ENCODE results near the gene AAK1.
"Not testable (repeated sequence)": the region's sequence is repeated elsewhere in the genome, so short reads cannot be mapped to it uniquely, and the experiment has no call there.

Gene AAK1

GRCh38 chr2:69625078-69625795 is 18.3 kb downstream of the AAK1 start:
- DNase-seq (ENCODE audit: low read depth, low spot score): no peak

DNA sequence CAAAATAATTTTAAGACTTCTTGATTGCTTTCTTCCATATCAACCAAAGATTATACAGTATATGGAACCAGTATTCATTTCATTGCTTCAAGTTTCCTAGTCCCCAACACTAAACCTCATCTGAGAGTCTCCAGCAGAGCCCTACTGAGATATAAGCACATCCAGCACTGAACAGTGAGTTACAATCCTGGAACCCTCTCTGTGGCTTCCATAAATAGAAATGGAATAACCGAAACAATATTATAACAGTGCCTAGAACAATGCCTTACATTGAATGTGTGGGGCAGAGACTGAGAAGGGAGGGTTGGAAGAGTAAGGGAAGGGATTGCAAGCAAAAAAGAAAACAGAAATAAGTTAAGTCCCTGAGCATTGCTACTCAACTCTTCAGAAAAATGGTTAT is 18.9 kb downstream of the AAK1 start:
- DNase-seq (ENCODE audit: low read depth, low spot score): no peak

GRCh38 chr2:69624131-69624530 is 19.4 kb downstream of the AAK1 start:
- DNase-seq (ENCODE audit: low read depth, low spot score): no peak

DNA sequence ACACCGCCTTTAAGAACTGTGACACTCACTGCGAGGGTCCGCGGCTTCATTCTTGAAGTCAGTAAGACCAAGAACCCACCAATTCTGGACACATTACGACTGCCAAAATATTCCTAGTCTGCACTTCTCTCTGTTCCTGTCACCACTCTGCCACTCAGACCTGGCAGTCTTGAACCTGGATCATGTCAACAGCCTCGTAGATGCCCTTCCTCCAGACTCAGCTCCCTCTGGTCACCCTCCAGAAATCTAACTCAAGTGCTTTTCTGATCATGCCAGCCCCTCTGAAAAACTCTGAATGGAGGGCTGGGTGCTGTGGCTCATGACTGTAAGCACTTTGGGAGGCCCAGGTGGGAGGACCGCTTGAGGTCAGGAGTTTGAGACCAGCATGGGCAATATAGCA is 20.3 kb downstream of the AAK1 start:
- no peak for DNase-seq (ENCODE audit: low read depth, low spot score)

DNA sequence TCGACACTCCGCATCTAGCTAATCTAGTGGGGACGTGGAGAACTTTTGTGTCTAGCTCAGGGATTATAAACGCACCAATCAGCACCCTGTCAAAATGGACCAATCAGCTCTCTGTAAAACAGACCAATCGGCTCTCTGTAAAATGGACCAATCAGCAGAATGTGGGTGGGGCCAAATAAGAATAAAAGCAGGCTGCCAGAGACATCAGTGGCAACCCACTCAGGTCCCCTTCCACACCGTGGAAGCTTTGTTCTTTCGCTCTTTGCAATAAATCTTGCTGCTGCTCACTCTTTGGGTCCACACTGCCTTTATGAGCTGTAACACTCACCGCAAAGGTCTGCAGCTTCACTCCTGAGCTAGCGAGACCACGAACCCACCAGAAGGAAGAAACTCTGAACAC is 20.7 kb downstream of the AAK1 start:
- not testable (repeated sequence) for DNase-seq (ENCODE audit: low read depth, low spot score)

DNA sequence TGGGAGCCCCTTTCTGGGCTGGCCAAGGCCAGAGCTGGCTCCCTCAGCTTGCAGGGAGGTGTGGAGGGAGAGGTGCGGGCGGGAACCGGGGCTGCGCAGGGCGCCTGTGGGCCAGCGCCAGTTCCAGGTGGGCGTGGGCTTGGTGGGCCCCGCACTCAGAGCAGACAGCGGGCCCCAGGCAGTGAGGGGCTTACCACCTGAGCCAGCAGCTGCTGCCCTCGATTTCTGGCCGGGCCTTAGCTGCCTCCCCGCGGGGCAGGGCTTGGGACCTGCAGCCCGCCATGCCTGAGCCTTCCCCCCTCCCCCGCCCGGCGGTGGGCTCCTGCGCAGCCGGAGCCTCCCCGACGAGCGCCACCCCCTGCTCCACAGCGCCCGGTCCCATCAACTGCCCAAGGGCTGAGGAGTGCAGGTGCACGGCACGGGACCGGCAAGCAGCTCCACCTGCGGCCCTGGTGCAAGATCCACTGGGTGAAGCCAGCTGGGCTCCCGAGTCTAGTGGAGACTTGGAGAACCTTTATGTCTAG is 21.5 kb downstream of the AAK1 start:
- DNase-seq (ENCODE audit: low read depth, low spot score): not testable (repeated sequence)

- DNase-seq (ENCODE audit: low read depth, low spot score): no peak
Measured at GRCh38 chr2:69621440-69621839, 22.1 kb downstream of the AAK1 start.

DNA sequence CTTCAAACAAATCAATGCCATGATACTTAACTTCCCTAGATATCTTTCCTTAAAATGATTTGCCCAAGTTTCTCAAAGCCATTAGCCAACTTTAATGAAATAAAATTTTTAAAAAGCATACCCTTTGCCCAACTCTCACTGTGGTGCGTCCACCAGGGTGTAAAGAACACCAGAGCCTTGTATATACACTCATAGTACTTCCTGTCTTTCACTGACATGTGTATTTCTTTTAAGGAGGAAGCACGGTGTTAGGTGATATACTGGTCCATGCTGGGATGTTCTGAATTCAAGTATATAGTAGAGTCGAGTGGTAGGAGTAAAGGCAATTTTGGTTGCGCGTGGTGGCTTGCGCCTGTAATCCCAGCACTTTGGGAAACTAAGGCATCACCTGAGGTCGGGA is 22.7 kb downstream of the AAK1 start:
- DNase-seq (ENCODE audit: low read depth, low spot score): no peak

- DNase-seq (ENCODE audit: low read depth, low spot score): no peak
Measured at GRCh38 chr2:69619725-69620124, 23.8 kb downstream of the AAK1 start.

- no peak for DNase-seq (ENCODE audit: low read depth, low spot score)
Measured at GRCh38 chr2:69618362-69618761, 25.2 kb downstream of the AAK1 start.

DNA sequence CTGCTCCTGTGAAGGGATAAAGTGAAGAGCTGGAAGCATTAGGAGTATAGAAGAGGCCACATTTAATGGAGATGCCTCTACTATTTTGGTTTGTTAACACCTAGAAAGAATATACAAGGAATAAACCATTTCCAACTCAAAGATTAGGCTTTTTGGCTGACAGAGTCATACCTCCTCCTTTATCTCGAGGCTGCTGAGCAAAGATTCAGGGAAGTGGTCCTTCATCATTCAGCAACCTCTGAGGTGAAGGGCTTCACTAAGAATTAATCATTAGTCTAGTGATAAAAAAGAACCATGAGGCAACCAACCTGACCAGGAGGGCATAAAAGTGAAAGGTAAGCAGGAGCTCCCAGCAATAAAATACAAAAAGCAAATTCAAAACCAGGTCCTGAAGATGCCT is 25.8 kb downstream of the AAK1 start:
- DNase-seq (ENCODE audit: low read depth, low spot score): no peak

GRCh38 chr2:69616755-69617154 is 26.8 kb downstream of the AAK1 start:
- peak; percentile 54 for DNase-seq (ENCODE audit: low read depth, low spot score)

- no peak for DNase-seq (ENCODE audit: low read depth, low spot score)
Measured at GRCh38 chr2:69615969-69616368, 27.6 kb downstream of the AAK1 start.

- DNase-seq (ENCODE audit: low read depth, low spot score): no peak
Measured at GRCh38 chr2:69615078-69615625, 28.4 kb downstream of the AAK1 start.

DNA sequence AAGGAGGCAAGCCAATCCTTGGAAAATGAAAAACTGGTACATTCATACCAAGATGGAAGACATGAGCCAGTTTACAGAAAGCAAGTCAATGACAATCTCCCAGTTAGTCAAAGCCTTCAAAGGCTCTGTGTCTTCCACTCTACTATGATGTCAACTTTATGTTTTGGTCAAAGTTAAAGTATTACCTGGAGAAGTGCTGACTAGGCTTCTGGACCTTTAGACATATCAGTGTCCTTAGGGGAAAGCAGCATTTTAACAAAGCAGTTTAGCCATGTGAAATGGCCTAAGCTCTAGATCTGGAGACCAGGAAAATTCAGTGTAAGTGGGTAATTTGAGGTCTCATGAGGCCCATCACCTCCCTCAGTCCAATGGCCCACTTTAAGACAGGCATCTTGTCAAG is 30.8 kb downstream of the AAK1 start:
- DNase-seq (ENCODE audit: low read depth, low spot score): no peak

- DNase-seq (ENCODE audit: low read depth, low spot score): no peak
Measured at GRCh38 chr2:69612200-69612599, 31.3 kb downstream of the AAK1 start.

GRCh38 chr2:69608109-69608508 is 35.4 kb downstream of the AAK1 start:
- DNase-seq (ENCODE audit: low read depth, low spot score): no peak

DNA sequence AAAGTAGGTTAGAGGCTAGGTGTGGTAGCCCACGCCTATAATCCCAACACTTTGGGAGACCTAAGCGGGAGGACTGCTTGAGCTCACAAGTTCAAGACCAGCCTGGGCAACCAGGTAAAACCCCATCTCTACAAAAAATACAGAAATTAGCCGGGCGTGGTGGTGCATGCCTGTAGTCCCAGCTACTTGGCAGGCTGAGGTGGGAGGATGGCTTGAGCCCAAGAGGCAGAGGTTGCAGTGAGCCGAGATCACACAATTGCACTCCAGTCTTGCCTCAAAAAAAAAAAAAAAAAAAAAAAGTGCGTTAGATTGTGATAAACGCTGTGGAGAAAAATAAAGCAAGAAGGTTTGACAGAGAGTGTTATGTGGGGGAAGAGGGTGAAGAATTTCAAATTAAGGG is 36.8 kb downstream of the AAK1 start:
- DNase-seq (ENCODE audit: low read depth, low spot score): not testable (repeated sequence)

DNA sequence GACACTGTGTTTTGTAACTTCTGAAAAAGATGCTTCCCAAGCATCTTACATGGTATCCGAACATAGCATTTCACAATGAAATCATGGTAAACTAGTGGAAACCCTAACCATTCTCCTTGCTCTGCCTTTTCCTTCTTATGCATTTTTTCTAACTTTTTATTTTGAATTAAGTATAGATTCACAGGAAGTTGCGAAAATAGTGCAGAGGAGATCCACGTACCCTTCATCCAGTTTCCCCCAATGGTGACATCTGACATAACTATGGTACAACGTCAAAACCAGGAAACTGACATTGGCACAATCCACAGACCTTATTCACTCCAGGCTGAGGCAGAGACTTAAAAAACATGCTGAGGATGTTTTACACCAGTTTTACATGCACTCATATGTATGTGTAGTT is 38.3 kb downstream of the AAK1 start:
- DNase-seq (ENCODE audit: low read depth, low spot score): no peak

DNA sequence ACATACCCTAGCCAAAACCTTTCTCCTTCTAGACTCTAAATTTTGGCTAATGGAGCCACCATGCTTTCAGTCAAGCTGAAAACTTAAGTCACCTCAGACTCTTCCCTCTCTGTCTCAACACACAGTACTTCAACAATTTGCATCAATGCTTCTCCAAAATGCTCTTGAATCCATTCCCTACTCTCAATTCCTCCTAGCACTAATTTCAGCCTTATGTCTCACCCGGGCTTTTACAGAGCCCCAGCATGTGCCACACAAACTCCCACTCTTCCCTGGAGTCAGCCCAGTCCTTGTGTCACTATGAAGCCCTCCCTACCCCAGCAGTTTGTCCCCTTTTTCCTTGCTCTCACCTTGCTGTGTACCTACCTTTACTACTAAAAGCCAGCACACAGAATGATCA is 38.7 kb downstream of the AAK1 start:
- DNase-seq (ENCODE audit: low read depth, low spot score): no peak

DNA sequence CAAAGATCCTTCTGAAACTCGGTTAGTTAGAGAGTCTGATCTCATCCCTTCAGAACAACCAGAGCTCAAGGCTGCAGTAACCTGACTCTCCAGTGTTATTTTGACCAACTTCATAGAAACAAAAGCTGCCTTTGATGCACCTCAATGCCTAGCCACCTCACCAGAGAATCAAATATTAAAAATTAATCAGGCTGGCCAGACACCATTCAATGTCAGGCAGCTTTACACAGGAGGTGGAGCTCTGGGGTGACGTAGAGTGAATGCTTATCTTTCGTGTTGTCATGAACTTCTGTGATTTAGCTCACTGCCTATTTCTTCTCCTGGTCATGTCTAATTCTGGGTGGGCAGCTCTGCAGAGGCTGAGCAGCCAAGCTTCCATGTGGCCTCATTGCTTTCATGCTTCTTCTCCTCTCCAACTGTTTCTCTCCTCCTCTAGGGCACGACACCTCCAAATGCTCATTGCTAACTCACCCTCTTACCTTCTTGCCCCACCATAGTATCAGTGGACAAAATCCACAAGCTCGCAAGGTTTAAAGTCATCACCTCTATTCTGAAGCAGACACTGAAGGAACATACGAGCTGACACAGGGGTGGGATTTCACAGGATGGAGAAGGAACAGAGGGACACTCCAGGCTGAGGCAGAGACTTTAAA is 39.4 kb downstream of the AAK1 start:
- no peak for DNase-seq (ENCODE audit: low read depth, low spot score)

GRCh38 chr2:69603146-69603743 is 40.3 kb downstream of the AAK1 start:
- no peak for DNase-seq (ENCODE audit: low read depth, low spot score)

- DNase-seq (ENCODE audit: low read depth, low spot score): peak; percentile 58
Measured at GRCh38 chr2:69601179-69601612, 42.3 kb downstream of the AAK1 start.

All from astrocyte of the hippocampus (primary cell).